CD14-positive monocyte (primary cell): ENCODE measurements around the gene PARD6G. TPM values are rescaled to one million over a fixed set of nuclear protein-coding genes. Genes with fewer than 3 reads are reported as not detected.

Source experiments
- DNase-seq, 3 donors: peaks; one replicate each; pipeline ENCODE4 v3.0.0-alpha.2; 2011 to 2022
- H2AFZ ChIP-seq: 2 replicates; pipeline ENCODE4 v1.6.0; 2012; ENCODE audit warnings: mild to moderate bottlenecking, low read depth, low read length, inconsistent platforms; ENCODE audit not compliant: insufficient read depth, poor library complexity, severe bottlenecking
- H3K27ac ChIP-seq, 2 donors: 1 replicate in 1 of 2; 2 replicates in 1 of 2; pipeline ENCODE4 v1.5.1; 2012 to 2013; ENCODE audit warnings: low read length in 2 of 2, control low read depth in 1 of 2, inconsistent platforms in 1 of 2, low read depth in 1 of 2, mild to moderate bottlenecking in 1 of 2
- H3K27me3 ChIP-seq, 2 donors: one replicate each; pipeline versions ENCODE4 v1.6.0 to v1.6.1; 2011 to 2013; ENCODE audit warnings: low read length in 2 of 2; ENCODE audit not compliant: control insufficient read depth in 2 of 2, insufficient read depth in 2 of 2
- H3K36me3 ChIP-seq, 2 donors: replicated peaks in 1 of 2; 1 replicate in 1 of 2; 2 replicates in 1 of 2; pipeline versions ENCODE4 v1.5.1 to v1.6.1; 2012 to 2013; ENCODE audit warnings: low read length in 2 of 2, control low read depth in 1 of 2, inconsistent platforms in 1 of 2, mild to moderate bottlenecking in 1 of 2; ENCODE audit not compliant: insufficient read depth in 2 of 2, control insufficient read depth in 1 of 2
- H3K4me1 ChIP-seq, 2 donors: 1 replicate in 1 of 2; 2 replicates in 1 of 2; pipeline versions ENCODE4 v1.5.1 to v1.6.1; 2012 to 2013; ENCODE audit warnings: low read length in 2 of 2, control low read depth in 1 of 2, inconsistent platforms in 1 of 2, mild to moderate bottlenecking in 1 of 2, moderate library complexity in 1 of 2; ENCODE audit not compliant: insufficient read depth in 2 of 2, control insufficient read depth in 1 of 2
- H3K4me2 ChIP-seq: replicated peaks from 2 replicates; pipeline ENCODE3; 2012; ENCODE audit warnings: low read length, moderate library complexity, mild to moderate bottlenecking; ENCODE audit not compliant: poor library complexity, severe bottlenecking; ENCODE audit errors: extremely low read depth
- H3K4me3 ChIP-seq, 3 experiments: fragments of 200-600 bp in 1 of 3; sonication (generic) in 1 of 3; replicated peaks in 1 of 3; 1 replicate in 2 of 3; 2 replicates in 1 of 3; pipeline ENCODE4 v1.5.1; 2011 to 2013; ENCODE audit warnings: low read length in 3 of 3, mild to moderate bottlenecking in 3 of 3, control low read depth in 2 of 3, low read depth in 2 of 3, inconsistent platforms in 1 of 3, moderate library complexity in 1 of 3
- H3K79me2 ChIP-seq: 2 replicates; pipeline ENCODE4 v1.6.0; 2012; ENCODE audit warnings: mild to moderate bottlenecking, control low read depth, inconsistent platforms, low read length, moderate library complexity; ENCODE audit not compliant: insufficient read depth
- H3K9ac ChIP-seq: 2 replicates; pipeline ENCODE4 v1.6.0; 2017; ENCODE audit warnings: low read length, mild to moderate bottlenecking; ENCODE audit not compliant: insufficient read depth, poor library complexity, severe bottlenecking
- H3K9me3 ChIP-seq, 2 donors: replicated peaks in 1 of 2; 1 replicate in 1 of 2; 2 replicates in 1 of 2; pipeline versions ENCODE4 v1.5.1 to v1.6.1; 2012 to 2013; ENCODE audit warnings: low read length in 2 of 2, control low read depth in 1 of 2; ENCODE audit not compliant: control insufficient read depth in 1 of 2, insufficient read depth in 1 of 2
- H4K20me1 ChIP-seq: 2 replicates; pipeline ENCODE4 v1.6.0; 2012; ENCODE audit warnings: mild to moderate bottlenecking, low read length, control low read depth, moderate library complexity; ENCODE audit not compliant: insufficient read depth
- H3K27ac Mint-ChIP-seq, 7 donors: one replicate each; pipeline ENCODE4 v1.8.0; 2020; ENCODE audit warnings: mild to moderate bottlenecking in 7 of 7, mixed read lengths in 7 of 7, moderate library complexity in 6 of 7, inconsistent platforms in 2 of 7
- H3K27me3 Mint-ChIP-seq, 3 donors: one replicate each; pipeline ENCODE4 v1.8.0; 2021 to 2022; ENCODE audit warnings: low read depth in 3 of 3, mild to moderate bottlenecking in 3 of 3, mixed read lengths in 3 of 3, moderate library complexity in 3 of 3, inconsistent platforms in 1 of 3
- H3K36me3 Mint-ChIP-seq, 2 donors: one replicate each; pipeline ENCODE4 v1.8.0; 2020; ENCODE audit warnings: mixed read lengths in 2 of 2, inconsistent platforms in 1 of 2, mild to moderate bottlenecking in 1 of 2
- H3K4me1 Mint-ChIP-seq: one replicate; pipeline ENCODE4 v1.8.0; 2020; ENCODE audit warnings: mild to moderate bottlenecking, mixed read lengths
- H3K4me3 Mint-ChIP-seq, 2 donors: one replicate each; pipeline ENCODE4 v1.8.0; 2020; ENCODE audit warnings: mild to moderate bottlenecking in 2 of 2, mixed read lengths in 2 of 2, moderate library complexity in 1 of 2
- H3K9me3 Mint-ChIP-seq, 7 donors: one replicate each; pipeline ENCODE4 v1.8.0; 2020 to 2022; ENCODE audit warnings: mixed read lengths in 7 of 7, mild to moderate bottlenecking in 6 of 7, moderate library complexity in 6 of 7, inconsistent platforms in 2 of 7
- CTCF ChIP-seq: fragments of 200-600 bp; IDR thresholded peaks from one replicate; pipeline ENCODE4 v1.8.0; 2022; ENCODE audit warnings: antibody characterized with exemption, mild to moderate bottlenecking
- WGBS: methylation state at CpG from one replicate; pipeline ENCODE4 v1.1.5; 2013; ENCODE audit warnings: missing lambda C conversion rate; ENCODE audit not compliant: insufficient coverage; 5-methylcytosine and 5-hydroxymethylcytosine counted together
- intact Hi-C, 2 donors: fragments of 100-400 bp; cut with micrococcal nuclease; formaldehyde crosslinking; loops; one replicate each; pipeline versions ENCODE4 v1.15.0 to v1.15.1; 2023
- polyA plus RNA-seq, 3 donors: library from polyadenylated mRNA; depleted of rRNA in 1 of 3; unstranded in 2 of 3; stranded (reverse) in 1 of 3; fragments of 300-500 nt in 2 of 3; fragments of >200 nt in 1 of 3; fragmentation: Illumina TruSeq in 2 of 3; gene quantifications; 1 replicate in 2 of 3; 2 replicates in 1 of 3; pipeline ENCODE4 v1.2.3, GENCODE V29; 2012 to 2021

PARD6G gene
- polyA plus RNA-seq, 3 donors, result not detected

DNA sequence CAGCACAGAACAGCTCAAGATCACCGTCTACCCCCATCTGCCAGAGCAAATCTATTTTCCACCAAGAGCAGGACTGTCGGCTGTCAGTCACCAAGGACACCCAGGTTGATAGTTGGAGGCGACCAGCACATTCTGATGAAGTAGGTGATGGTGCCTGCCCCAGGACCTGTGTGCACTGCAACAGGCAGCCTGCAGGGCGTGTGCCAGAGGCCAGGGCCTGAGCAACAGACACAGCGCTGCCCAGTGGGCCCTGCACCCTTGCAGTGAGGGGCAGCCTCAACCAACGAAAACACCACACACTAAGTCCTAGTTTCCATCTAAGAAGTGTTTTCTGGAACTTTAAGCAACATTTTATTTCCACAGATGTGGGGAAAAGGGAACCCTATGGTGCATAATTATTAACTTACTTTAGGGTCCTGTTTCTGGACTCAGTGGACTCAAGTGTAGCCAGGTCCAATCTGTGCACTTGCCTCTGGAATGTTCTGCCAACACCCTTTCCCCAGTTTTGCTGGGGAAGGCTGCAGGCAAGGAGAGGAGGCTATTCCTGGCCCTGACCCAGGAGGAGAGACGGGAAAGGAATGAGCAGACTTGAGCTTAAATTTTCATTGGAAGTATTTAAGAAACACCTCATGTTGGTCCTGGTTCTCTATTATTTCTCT, 76.8 kb downstream of the PARD6G start:
- Histone ChIP-seq H3K4me1 (no peaks in the 10 kb centered on the region), H4K20me1 (no peaks in the 10 kb centered on the region), H3K36me3 (no peaks in the 10 kb centered on the region), H3K4me3 (no peak overlapping the region), H3K9me3 (peaks cover 0 to 6% of the 10 kb centered on the region in 2 donors), H3K79me2 (no peaks in the 10 kb centered on the region), H3K9ac (no peak overlapping the region), H2AFZ (no peak overlapping the region), H3K4me2 (no peak overlapping the region), H3K27ac (no peak overlapping the region), H3K27me3 (peaks cover 0 to 7% of the 10 kb centered on the region in 2 donors)
- peaks cover 1 to 8% (median 4%) of the 10 kb centered on the region in 7 donors for H3K9me3 Mint-ChIP-seq
- H3K4me3 Mint-ChIP-seq, result no peak overlapping the region
- 92% methylated on average over 2 of the region's 7 CpGs for WGBS
- H3K27ac Mint-ChIP-seq, result no peak overlapping the region
- peaks cover 7% of the 10 kb centered on the region for H3K4me1 Mint-ChIP-seq
- peaks cover 16 to 28% (median 17%) of the 10 kb centered on the region in 3 donors for H3K27me3 Mint-ChIP-seq
- H3K36me3 Mint-ChIP-seq, result no peaks in the 10 kb centered on the region
- no peak for TF ChIP-seq CTCF
- intact Hi-C loops, result no loop called here
- DNase-seq, result no peak

- Histone ChIP-seq H3K36me3 (no peaks in the 10 kb centered on the region), H3K4me1 (no peaks in the 10 kb centered on the region), H4K20me1 (no peaks in the 10 kb centered on the region), H3K27me3 (peaks cover 0 to 7% of the 10 kb centered on the region in 2 donors), H3K79me2 (no peaks in the 10 kb centered on the region), H2AFZ (no peak overlapping the region), H3K9me3 (peaks cover 6 to 11% of the 10 kb centered on the region in 2 donors), H3K27ac (no peak overlapping the region), H3K9ac (no peak overlapping the region), H3K4me3 (no peak overlapping the region), H3K4me2 (no peak overlapping the region)
- Mint-ChIP-seq H3K27me3 (peaks cover 13 to 26% (median 15%) of the 10 kb centered on the region in 3 donors), H3K4me1 (peaks cover 7% of the 10 kb centered on the region), H3K9me3 (peaks cover 7 to 16% (median 10%) of the 10 kb centered on the region in 7 donors), H3K27ac (no peak overlapping the region), H3K36me3 (no peaks in the 10 kb centered on the region), H3K4me3 (no peak overlapping the region)
- DNase-seq, result no peak
- TF ChIP-seq CTCF, result no peak
- intact Hi-C loops, result no loop called here
- WGBS, result 97% methylated on average over 5 of the region's 17 CpGs
These were observed 77.7 kb downstream of the PARD6G start for GRCh38 chr18:80169607-80170006.
